Activated naive CD8-positive, alpha-beta T cell treated with anti-CD3 and anti-CD28 coated beads, Interleukin-2, amount 50 U/mL, for 24 hours (primary cell): Measurements from ENCODE around the gene IL17RD.

Source experiments
- ATAC-seq: fragments of 150-1000 bp; cut with Tn5 transposase; one replicate; pipeline ENCODE4 v1.10.0; 2021
- DNase-seq: peaks from one replicate; pipeline ENCODE4 v3.0.0; 2021
- H3K27ac Mint-ChIP-seq: one replicate; pipeline ENCODE4 v1.8.0; 2021; ENCODE audit warnings: mild to moderate bottlenecking, mixed read lengths
- H3K27me3 Mint-ChIP-seq: one replicate; pipeline ENCODE4 v1.8.0; 2021; ENCODE audit warnings: mixed read lengths
- H3K36me3 Mint-ChIP-seq: one replicate; pipeline ENCODE4 v1.8.0; 2021; ENCODE audit warnings: low read depth, mixed read lengths
- H3K4me1 Mint-ChIP-seq: one replicate; pipeline ENCODE4 v1.8.0; 2021; ENCODE audit warnings: mixed read lengths
- H3K4me3 Mint-ChIP-seq: one replicate; pipeline ENCODE4 v1.8.0; 2021; ENCODE audit warnings: mild to moderate bottlenecking, moderate library complexity, mixed read lengths
- H3K9me3 Mint-ChIP-seq: one replicate; pipeline ENCODE4 v1.8.0; 2021; ENCODE audit warnings: mixed read lengths

Gene IL17RD

DNA sequence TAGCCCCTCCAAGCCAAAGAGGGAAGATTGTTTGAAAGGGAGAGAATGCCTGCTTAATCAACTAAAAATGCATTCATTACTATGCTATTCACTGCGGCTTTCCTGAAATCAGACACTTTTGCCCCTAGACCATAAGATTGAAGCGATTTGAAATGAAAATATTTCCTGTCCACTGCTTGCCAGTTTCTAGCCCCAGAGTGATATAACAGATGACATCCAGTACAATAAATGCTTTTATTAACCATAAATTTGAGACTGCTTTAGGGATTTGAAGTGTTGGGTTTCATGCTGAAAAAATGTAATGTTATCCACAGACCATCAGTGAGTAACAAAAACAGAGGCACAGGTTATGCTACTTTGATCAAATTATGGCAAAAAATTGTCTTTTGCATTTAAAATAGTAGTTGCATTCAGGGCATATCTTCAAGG, 14.1 kb downstream of the IL17RD start:
- Mint-ChIP-seq H3K36me3 (no peaks in the 10 kb centered on the region), H3K9me3 (no peaks in the 10 kb centered on the region), H3K27me3 (peaks cover 19% of the 10 kb centered on the region), H3K4me3 (no peak overlapping the region), H3K4me1 (no peaks in the 10 kb centered on the region), H3K27ac (no peak overlapping the region)
- DNase-seq (no peak), ATAC-seq (no peak)

DNA sequence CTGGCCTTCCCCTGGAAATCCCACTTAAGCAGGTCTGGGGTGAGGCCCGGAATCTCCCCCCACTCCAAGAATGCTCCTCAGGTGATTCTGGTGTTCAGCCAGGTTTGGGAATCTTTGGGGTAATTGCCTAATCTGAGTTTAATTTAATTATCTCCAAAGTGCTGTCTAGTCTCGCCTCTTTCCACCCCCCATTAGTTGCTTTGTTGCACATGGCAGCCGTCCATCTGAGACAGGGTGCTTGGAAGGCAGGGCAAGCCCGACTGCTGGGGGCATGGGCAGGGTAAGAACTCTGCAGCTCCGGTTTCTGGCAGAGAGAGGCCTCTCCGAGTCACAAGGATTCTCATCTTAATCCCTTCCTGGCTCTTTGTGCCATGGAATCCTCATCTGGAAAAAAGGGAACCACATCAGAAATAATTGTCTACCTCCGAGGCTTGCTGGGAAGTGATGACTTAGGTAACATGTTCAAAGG, 15.0 kb downstream of the IL17RD start:
- H3K9me3 Mint-ChIP-seq = no peaks in the 10 kb centered on the region
- H3K27me3 Mint-ChIP-seq = peaks cover 14% of the 10 kb centered on the region
- H3K4me1 Mint-ChIP-seq = no peaks in the 10 kb centered on the region
- H3K4me3 Mint-ChIP-seq = no peak overlapping the region
- DNase-seq (no peak), ATAC-seq (no peak)
- no peaks in the 10 kb centered on the region for H3K36me3 Mint-ChIP-seq
- no peak overlapping the region for H3K27ac Mint-ChIP-seq

DNA sequence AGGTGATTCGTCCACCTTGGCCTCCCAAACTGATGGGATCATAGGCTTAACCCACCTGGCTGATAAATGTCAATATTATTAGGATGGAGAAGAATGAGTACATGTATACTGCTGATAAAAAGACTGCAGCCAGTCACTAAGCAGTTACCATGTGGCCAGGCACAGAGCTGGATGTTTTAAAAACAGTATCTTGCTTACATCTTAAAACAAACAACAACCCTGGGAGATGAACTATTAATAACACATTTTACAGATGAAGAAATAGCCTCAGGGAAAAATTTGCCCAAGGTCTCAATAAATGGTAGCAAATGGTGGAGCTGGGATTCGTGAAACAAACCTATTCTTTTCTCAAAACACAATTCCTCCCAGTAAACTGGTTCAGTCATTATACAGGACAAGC, 18.1 kb downstream of the IL17RD start:
- ATAC-seq = no peak
- Mint-ChIP-seq H3K4me3 (no peak overlapping the region), H3K27me3 (peaks cover 20% of the 10 kb centered on the region), H3K4me1 (no peaks in the 10 kb centered on the region), H3K27ac (no peak overlapping the region), H3K9me3 (no peaks in the 10 kb centered on the region), H3K36me3 (no peaks in the 10 kb centered on the region)
- no peak for DNase-seq

DNA sequence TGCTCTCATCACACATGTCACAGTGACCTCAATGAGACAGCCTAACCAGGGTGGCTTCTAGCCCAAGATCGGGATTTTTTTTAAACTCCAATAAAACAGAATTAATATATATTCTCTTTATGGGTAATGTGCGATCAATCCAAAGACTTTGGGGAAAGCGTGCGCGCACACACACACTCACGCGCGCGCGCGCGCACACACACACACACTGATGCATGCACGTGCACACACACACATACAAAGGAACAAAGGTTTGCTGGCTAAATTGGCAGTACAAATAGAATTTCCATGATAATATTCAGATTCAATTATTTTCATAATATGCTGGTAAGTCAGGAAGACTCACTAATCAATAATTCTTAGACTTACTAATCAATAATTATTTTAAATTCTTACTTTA, 19.3 kb downstream of the IL17RD start:
- ATAC-seq = no peak
- Mint-ChIP-seq H3K4me3 (no peak overlapping the region), H3K9me3 (no peaks in the 10 kb centered on the region)

DNA sequence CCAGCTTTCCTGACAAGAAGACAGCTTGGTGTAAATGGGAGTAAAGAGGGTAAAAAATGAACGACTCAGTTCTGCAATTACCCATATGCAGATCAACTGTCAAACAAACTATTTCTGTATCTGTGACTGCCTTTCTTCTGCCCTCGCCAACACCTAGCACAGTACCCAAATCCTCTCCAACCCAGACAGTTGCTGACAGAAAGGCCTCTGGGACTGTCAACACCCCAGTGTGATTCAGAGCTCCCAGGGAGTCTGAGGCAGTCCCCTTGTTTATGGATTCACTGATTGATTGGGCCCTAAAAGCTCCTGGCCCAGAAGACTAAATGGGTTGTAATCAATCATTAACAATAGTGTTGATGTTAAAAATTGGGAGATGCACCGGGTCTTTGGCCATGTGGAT, 20.2 kb downstream of the IL17RD start:
- no peaks in the 10 kb centered on the region for H3K4me1 Mint-ChIP-seq
- no peak overlapping the region for H3K27ac Mint-ChIP-seq
- no peaks in the 10 kb centered on the region for H3K36me3 Mint-ChIP-seq
- peaks cover 25% of the 10 kb centered on the region for H3K27me3 Mint-ChIP-seq
- H3K4me3 Mint-ChIP-seq = no peak overlapping the region
- ATAC-seq = no peak
- no peak for DNase-seq
- H3K9me3 Mint-ChIP-seq = no peaks in the 10 kb centered on the region

More for the DNA sequence above, 19.3 kb downstream of the IL17RD start:
- Mint-ChIP-seq H3K36me3 (no peaks in the 10 kb centered on the region), H3K4me1 (no peaks in the 10 kb centered on the region), H3K27me3 (peaks cover 24% of the 10 kb centered on the region), H3K27ac (no peak overlapping the region)
- no peak for DNase-seq

DNA sequence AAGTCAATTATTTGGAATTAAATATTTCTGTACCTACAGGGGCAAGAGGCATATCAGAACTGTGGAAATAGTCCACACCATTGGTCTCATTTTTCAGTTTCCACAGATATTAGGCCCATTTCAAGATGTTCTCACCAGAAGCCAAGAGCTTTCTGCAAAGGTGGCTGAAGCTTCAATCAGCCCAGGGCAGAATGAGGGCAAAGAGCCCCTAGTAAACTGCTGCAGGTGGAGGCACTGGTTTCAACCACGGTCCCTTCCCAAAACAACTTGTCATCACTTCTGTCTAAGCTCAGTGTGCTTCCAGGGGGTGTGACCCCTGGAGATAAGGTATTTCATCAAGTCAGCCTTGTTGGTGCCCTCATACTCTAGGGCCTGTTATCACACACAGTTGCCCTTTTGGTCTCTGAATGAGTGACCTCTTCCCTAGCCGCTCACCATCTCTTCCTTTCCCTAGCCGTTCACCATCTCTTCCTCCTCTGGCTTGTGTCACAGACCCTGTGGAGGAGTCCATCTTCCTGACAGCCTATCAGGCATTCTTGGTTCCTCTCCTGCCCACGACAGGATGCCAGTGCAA, 21.2 kb downstream of the IL17RD start:
- no peaks in the 10 kb centered on the region for H3K36me3 Mint-ChIP-seq
- DNase-seq (no peak), ATAC-seq (no peak)
- H3K27ac Mint-ChIP-seq = no peak overlapping the region
- no peak overlapping the region for H3K4me3 Mint-ChIP-seq
- H3K9me3 Mint-ChIP-seq = no peaks in the 10 kb centered on the region
- no peaks in the 10 kb centered on the region for H3K4me1 Mint-ChIP-seq
- H3K27me3 Mint-ChIP-seq = peaks cover 24% of the 10 kb centered on the region

DNA sequence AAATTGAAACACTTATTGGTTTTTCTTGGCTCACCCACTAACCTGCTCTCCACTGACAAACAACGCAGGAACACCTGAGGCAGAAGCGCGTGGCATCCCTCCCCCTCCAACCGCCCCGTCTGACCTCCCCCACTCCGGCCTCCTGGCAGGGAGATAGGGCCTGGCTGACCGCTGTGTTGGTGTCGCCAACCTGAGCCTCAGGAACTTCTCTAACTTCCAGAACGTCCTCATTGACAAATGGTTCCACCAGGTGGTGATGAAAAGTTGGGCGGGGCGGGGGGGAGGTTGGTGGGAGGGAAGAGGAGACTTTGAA, 22.8 kb downstream of the IL17RD start:
- DNase-seq (no peak), ATAC-seq (no peak)
- peaks cover 21% of the 10 kb centered on the region for H3K27me3 Mint-ChIP-seq
- H3K4me1 Mint-ChIP-seq = no peaks in the 10 kb centered on the region
- H3K27ac Mint-ChIP-seq = no peak overlapping the region
- H3K9me3 Mint-ChIP-seq = no peaks in the 10 kb centered on the region
- H3K4me3 Mint-ChIP-seq = no peak overlapping the region
- no peaks in the 10 kb centered on the region for H3K36me3 Mint-ChIP-seq

DNA sequence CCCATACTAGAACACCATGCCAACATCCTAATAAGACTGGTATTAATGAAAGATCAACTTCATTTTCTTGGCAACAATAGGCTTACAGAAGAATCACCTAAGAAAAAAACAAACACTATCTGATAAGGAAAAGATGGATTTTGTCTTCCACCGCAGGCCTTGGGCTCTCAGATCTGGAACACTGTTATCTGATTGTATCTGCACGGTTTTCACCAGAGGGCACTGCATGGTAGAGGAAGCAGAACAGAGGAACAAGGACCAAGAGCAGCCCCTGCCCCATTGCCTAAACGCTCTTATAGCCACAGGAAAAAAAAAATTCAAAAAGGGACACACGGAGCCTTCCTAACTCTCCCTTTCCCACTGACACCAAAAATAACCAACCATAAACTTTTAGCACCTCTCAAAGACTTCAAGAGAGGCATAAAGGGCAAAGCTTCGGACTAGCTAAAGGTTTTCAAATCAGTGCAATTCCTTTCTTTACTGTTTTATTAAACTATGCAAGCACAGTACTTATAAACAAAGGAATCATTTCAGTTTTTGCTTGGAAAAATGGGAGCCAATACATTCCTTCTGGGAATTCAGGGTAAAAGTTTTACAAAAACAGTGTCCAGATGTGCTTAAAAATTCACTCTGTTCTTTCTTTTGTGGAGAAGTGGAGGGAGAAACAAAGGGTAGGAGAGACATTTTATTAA, 23.3 kb downstream of the IL17RD start:
- H3K27ac Mint-ChIP-seq = no peak overlapping the region
- no peak for ATAC-seq
- no peaks in the 10 kb centered on the region for H3K9me3 Mint-ChIP-seq
- H3K4me3 Mint-ChIP-seq = no peak overlapping the region
- H3K36me3 Mint-ChIP-seq = no peaks in the 10 kb centered on the region
- H3K27me3 Mint-ChIP-seq = peaks cover 21% of the 10 kb centered on the region
- no peak for DNase-seq
- no peaks in the 10 kb centered on the region for H3K4me1 Mint-ChIP-seq

DNA sequence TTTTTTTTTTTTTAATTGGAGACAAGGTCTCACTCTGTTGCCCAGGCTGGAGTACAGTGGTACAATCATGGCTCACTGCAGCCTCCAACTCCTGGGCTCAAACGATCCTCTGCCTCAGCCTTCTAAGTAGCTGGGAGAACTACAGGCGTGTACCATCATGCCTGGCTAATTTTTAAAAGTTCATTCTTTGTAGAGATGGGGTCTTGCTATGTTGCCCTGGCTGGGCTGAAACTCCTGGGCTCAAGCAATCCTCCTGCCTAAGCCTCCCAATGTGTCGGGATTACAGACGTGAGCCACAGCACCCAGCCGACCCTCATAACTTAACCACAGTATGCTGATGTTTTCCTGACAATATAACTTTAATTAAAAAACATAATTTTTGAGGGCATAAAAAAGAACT, 24.3 kb downstream of the IL17RD start:
- Mint-ChIP-seq H3K36me3 (no peaks in the 10 kb centered on the region), H3K4me3 (no peak overlapping the region), H3K27me3 (peaks cover 20% of the 10 kb centered on the region), H3K9me3 (no peaks in the 10 kb centered on the region), H3K27ac (no peak overlapping the region), H3K4me1 (no peaks in the 10 kb centered on the region)
- no peak for DNase-seq
- no peak for ATAC-seq

DNA sequence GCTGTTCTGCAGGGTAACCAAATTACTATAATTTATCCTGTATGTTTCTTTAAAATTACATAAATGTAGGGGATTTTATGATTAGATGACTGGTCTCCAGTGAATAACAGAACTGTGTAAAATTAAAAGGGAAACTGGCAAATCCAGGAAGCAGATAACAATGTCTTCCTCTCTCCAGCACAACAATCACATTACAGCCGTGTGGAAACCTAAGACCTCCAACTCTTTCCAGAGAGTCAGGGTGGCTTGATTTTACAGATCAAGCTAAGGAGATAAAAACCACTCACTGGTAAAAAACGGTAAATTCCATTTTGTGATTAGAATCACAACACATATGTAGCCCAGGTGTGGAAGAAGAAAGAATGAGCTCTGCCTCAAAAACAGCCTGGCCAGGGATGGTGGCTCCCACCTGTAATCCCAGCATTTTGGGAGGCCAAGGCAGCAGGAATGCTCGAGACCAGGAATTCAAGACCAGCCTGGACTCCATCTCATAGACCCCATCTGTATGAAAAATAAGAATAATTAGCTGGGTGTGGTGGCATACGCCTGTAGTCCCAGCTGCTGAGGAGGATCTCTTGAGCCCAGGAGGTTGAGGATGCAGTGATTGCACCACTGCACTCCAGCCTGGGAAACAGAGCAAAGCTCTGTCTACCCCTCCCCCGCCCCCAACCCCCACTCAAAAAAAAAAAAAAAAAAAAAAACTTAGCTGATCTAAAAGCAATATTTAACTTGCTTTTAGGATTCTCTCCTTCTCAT, 29.0 kb downstream of the IL17RD start:
- no peak for DNase-seq
- Mint-ChIP-seq H3K27ac (no peak overlapping the region), H3K27me3 (peaks cover 6% of the 10 kb centered on the region), H3K4me3 (no peak overlapping the region), H3K4me1 (no peaks in the 10 kb centered on the region), H3K36me3 (no peaks in the 10 kb centered on the region), H3K9me3 (no peaks in the 10 kb centered on the region)
- ATAC-seq = no peak

DNA sequence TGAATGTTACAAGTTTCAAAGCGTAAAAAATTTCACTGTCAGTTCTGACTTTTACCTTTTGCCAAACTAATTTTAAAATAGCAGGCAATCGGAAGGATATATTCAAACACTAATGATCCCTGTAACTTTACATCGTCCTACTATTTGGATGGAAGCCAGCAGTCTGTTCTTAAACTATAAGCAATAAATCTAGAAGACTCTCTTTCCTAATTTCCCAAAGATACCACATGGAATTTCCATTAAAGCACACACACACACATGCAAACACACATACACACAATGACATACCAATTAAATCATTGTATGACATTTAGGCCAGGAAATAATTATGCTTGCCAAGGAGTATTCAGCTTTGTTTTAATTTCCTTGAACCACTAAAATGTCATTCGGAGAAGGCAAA, 32.0 kb downstream of the IL17RD start:
- ATAC-seq = no peak
- DNase-seq = no peak
- Mint-ChIP-seq H3K27me3 (peaks cover 4% of the 10 kb centered on the region), H3K27ac (no peak overlapping the region), H3K36me3 (no peaks in the 10 kb centered on the region), H3K9me3 (no peaks in the 10 kb centered on the region), H3K4me1 (no peaks in the 10 kb centered on the region), H3K4me3 (no peak overlapping the region)

DNA sequence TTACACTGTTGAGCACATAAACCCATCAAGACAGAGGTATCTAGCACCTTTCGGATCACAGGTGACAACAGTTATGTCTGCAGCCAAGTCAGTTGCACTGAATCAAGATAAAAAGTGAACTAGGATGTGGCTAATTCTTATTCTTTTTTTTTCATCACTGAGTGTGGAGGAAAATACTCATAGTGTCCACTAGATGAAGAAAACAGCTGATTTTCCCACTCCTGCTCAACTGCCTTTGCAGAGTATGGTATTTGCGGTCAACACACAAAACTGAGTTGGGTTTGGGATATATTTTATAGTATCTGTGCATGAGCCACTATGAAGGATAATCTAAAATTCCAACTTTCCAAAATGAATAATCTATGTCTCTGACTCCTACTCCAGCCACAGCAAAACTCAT, 32.5 kb downstream of the IL17RD start:
- no peaks in the 10 kb centered on the region for H3K4me1 Mint-ChIP-seq
- no peaks in the 10 kb centered on the region for H3K9me3 Mint-ChIP-seq
- no peaks in the 10 kb centered on the region for H3K36me3 Mint-ChIP-seq
- DNase-seq (no peak), ATAC-seq (no peak)
- no peak overlapping the region for H3K27ac Mint-ChIP-seq
- H3K4me3 Mint-ChIP-seq = no peak overlapping the region
- H3K27me3 Mint-ChIP-seq = peaks cover 4% of the 10 kb centered on the region

DNA sequence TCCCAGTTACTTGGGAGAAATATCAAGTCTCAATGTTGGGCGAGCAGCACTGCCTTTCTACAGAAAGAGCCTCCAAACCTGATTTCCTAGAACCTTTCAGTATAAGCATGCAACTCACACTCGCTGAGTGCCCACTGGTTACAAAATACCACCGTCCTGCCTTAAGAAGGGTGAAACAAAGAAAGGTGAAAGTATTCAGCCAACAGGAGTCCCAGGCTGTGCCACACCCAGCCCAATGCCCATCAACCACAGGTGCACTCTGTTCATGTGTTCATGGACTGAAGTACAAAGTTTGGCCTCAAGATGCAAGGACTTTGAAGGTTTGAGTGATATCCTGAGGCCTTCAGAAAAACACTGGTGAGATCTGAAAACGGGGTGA, 34.0 kb downstream of the IL17RD start:
- no peaks in the 10 kb centered on the region for H3K4me1 Mint-ChIP-seq
- H3K36me3 Mint-ChIP-seq = no peaks in the 10 kb centered on the region
- H3K27ac Mint-ChIP-seq = no peak overlapping the region
- no peaks in the 10 kb centered on the region for H3K9me3 Mint-ChIP-seq
- ATAC-seq (no peak), DNase-seq (no peak)
- no peak overlapping the region for H3K4me3 Mint-ChIP-seq
- H3K27me3 Mint-ChIP-seq = peaks cover 4% of the 10 kb centered on the region

DNA sequence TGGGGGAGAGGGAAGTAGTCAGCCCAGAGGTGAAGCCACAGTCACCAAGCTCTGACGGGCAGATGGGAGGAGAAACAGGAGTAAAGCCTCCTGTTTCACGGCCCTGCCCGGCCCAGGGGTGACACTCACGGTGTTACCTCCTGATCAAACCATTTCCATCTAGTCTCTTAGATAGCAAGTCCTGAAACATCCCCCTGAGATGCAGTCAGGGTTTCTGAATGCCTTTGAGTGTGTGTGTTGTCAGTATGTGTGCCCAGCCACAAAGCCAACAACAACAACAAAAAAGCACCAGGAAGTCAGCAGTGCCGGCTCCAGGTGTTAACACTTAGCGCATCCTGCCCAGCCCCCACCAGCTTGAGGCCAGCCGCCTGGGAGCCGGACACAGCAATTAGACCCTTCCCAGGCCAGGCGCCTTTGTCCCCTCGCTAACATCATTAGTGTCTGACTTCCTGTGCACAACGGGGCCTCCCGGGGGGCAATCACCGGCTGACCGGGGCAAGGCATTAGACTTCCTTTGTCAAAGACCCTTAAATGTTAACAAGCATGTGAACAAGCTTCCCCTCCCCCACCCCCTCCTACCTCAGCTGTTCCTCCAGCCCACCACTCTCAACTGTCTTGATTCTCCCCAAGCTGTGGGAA, 34.5 kb downstream of the IL17RD start:
- Mint-ChIP-seq H3K36me3 (no peaks in the 10 kb centered on the region), H3K4me3 (no peak overlapping the region), H3K27ac (no peak overlapping the region), H3K9me3 (no peaks in the 10 kb centered on the region), H3K4me1 (no peaks in the 10 kb centered on the region), H3K27me3 (peaks cover 4% of the 10 kb centered on the region)
- DNase-seq = no peak
- ATAC-seq = no peak
